Measurements from ENCODE around the gene AP2A2.

AP2A2 gene

GRCh38 chr11:991711-992307, 66.1 kb downstream of the AP2A2 start:
- DNase-seq (ENCODE audit: insufficient read length, low spot score) (no peak), FAIRE-seq (no peak)

GRCh38 chr11:992577-992976, 66.9 kb downstream of the AP2A2 start:
- no peak for DNase-seq (ENCODE audit: insufficient read length, low spot score)
- FAIRE-seq, result no peak

- FAIRE-seq (no peak), DNase-seq (ENCODE audit: insufficient read length, low spot score) (no peak)
Measured at GRCh38 chr11:993632-994167, 68.0 kb downstream of the AP2A2 start.

GRCh38 chr11:995044-995751, 69.5 kb downstream of the AP2A2 start:
- no peak for FAIRE-seq
- no peak for DNase-seq (ENCODE audit: insufficient read length, low spot score)

GRCh38 chr11:995752-996420, 70.2 kb downstream of the AP2A2 start:
- FAIRE-seq (peak; percentile 80), DNase-seq (ENCODE audit: insufficient read length, low spot score) (peak; percentile 86)

GRCh38 chr11:996681-997080, 71.0 kb downstream of the AP2A2 start:
- FAIRE-seq (peak; percentile 18), DNase-seq (ENCODE audit: insufficient read length, low spot score) (no peak)

- FAIRE-seq (no peak), DNase-seq (ENCODE audit: insufficient read length, low spot score) (no peak)
Measured at GRCh38 chr11:997907-998306, 72.2 kb downstream of the AP2A2 start.

- FAIRE-seq (no peak), DNase-seq (ENCODE audit: insufficient read length, low spot score) (no peak)
Measured at GRCh38 chr11:999009-999408, 73.3 kb downstream of the AP2A2 start.

- DNase-seq (ENCODE audit: insufficient read length, low spot score), result no peak
- FAIRE-seq, result no peak
Measured at GRCh38 chr11:1000357-1001278, 74.9 kb downstream of the AP2A2 start.

GRCh38 chr11:1001617-1002405, 76.1 kb downstream of the AP2A2 start:
- DNase-seq (ENCODE audit: insufficient read length, low spot score) (no peak), FAIRE-seq (no peak)

GRCh38 chr11:1002406-1002984, 76.8 kb downstream of the AP2A2 start:
- no peak for FAIRE-seq

GRCh38 chr11:1003159-1003558, 77.5 kb downstream of the AP2A2 start:
- no peak for FAIRE-seq
- DNase-seq (ENCODE audit: insufficient read length, low spot score), result no peak

More at GRCh38 chr11:1002406-1002984, 76.8 kb downstream of the AP2A2 start:
- no peak for DNase-seq (ENCODE audit: insufficient read length, low spot score)

GRCh38 chr11:1005928-1006327, 80.3 kb downstream of the AP2A2 start:
- FAIRE-seq, result no peak
- no peak for DNase-seq (ENCODE audit: insufficient read length, low spot score)

- FAIRE-seq (no peak), DNase-seq (ENCODE audit: insufficient read length, low spot score) (no peak)
Measured at GRCh38 chr11:1006762-1007161, 81.1 kb downstream of the AP2A2 start.

GRCh38 chr11:1007279-1007678, 81.6 kb downstream of the AP2A2 start:
- DNase-seq (ENCODE audit: insufficient read length, low spot score) (no peak), FAIRE-seq (no peak)

- FAIRE-seq, result no peak
- no peak for DNase-seq (ENCODE audit: insufficient read length, low spot score)
Measured at GRCh38 chr11:1008001-1008802, 82.5 kb downstream of the AP2A2 start.

GRCh38 chr11:1008803-1009145, 83.1 kb downstream of the AP2A2 start:
- FAIRE-seq, result no peak
- no peak for DNase-seq (ENCODE audit: insufficient read length, low spot score)

GRCh38 chr11:1009371-1009770, 83.7 kb downstream of the AP2A2 start:
- no peak for FAIRE-seq
- no peak for DNase-seq (ENCODE audit: insufficient read length, low spot score)

- no peak for FAIRE-seq
- DNase-seq (ENCODE audit: insufficient read length, low spot score), result no peak
Measured at GRCh38 chr11:1009991-1010390, 84.3 kb downstream of the AP2A2 start.

Measured in GM19239 (cell line).